ENCODE measurements around the gene TNFRSF4. TPM values are rescaled to one million over a fixed set of nuclear protein-coding genes. Genes with fewer than 3 reads are reported as not detected.
A peak's percentile ranks its signal among the peaks of the same experiment; 100 is the strongest.
"Not testable (repeated sequence)": the region's sequence is repeated elsewhere in the genome, so short reads cannot be mapped to it uniquely, and the experiment has no call there.

Gene TNFRSF4
- total RNA-seq, 6 experiments from 2014 or later = 0.17 TPM; not detected in 5

DNA sequence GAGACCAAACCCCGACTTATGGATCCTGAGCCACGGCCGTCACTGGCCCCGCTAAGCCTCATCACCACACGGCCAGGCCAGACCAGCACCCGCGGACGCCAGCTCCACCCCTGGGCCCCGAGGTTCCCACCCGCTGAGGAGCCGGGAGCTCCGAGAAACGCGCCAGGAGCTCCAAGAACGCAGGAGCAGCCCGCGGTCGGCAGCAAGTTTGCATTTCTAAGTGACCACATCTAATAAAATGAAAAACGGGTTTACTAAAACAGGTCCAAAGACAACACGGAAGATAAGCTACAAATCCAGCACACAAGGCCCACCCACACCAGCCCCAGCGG lies 40.7 kb upstream of the TNFRSF4 start:
- Mint-ChIP-seq H3K4me1 (ENCODE audit: low read depth) (peaks cover 6% of the 10 kb centered on the region; the same call in 1 of the 2 replicates), H3K4me3 (no peak overlapping the region), H3K36me3 (ENCODE audit: low read depth) (peaks cover 28% of the 10 kb centered on the region), H3K27me3 (ENCODE audit: insufficient read depth) (peaks cover 2% of the 10 kb centered on the region), H3K9me3 (no peaks in the 10 kb centered on the region), H3K27ac (no peak overlapping the region)
- no peak for DNase-seq
- no peak for TF ChIP-seq CTCF (IDR thresholded peaks at IDR 0.05)

GRCh38 chr1:1253972-1254666 lies 40.2 kb upstream of the TNFRSF4 start:
- Mint-ChIP-seq H3K4me1 (ENCODE audit: low read depth) (0 out of 2 replicates have a peak, but pooled peaks cover 5% of the 10 kb centered on the region), H3K27me3 (ENCODE audit: insufficient read depth) (peaks cover 2% of the 10 kb centered on the region), H3K27ac (no peak overlapping the region), H3K9me3 (no peaks in the 10 kb centered on the region), H3K36me3 (ENCODE audit: low read depth) (peaks cover 25% of the 10 kb centered on the region), H3K4me3 (no peak overlapping the region)
- no peak for TF ChIP-seq CTCF (IDR thresholded peaks at IDR 0.05)
- no peak for DNase-seq

- peaks cover 25% of the 10 kb centered on the region for H3K36me3 Mint-ChIP-seq (ENCODE audit: low read depth)
- DNase-seq = no peak
- no peak overlapping the region for H3K27ac Mint-ChIP-seq
- TF ChIP-seq CTCF (IDR thresholded peaks at IDR 0.05) = no peak
- H3K27me3 Mint-ChIP-seq (ENCODE audit: insufficient read depth) = peaks cover 2% of the 10 kb centered on the region
- no peak overlapping the region for H3K4me3 Mint-ChIP-seq
- H3K4me1 Mint-ChIP-seq (ENCODE audit: low read depth) = 0 out of 2 replicates have a peak, but pooled peaks cover under 1% of the 10 kb centered on the region
- H3K9me3 Mint-ChIP-seq = no peaks in the 10 kb centered on the region
These were observed 39.4 kb upstream of the TNFRSF4 start for GRCh38 chr1:1253314-1253713.

DNA sequence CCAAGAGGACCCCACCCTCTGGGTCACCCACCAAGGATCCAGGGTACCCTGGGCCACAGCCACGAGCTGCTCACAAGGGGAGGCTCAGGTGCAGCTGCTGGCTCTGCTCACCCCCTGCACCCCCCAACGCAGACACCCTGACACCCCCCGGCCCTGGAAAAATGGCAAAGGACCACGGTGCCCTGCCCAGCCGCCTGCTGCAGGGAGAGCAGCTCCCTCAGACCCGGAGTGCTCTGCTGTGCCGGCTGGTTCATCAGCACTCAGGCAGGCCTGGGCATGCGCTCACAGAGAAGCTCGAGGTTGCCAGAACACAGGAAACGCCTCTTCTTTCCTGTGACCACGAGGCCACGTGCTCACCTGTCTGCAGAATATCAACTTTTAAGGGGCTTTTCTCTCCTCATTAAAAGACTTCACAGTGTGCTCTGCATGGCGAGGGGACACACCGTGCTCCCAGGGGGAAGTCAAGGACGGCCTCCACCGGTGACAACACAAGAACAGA lies 36.9 kb upstream of the TNFRSF4 start:
- peak overlapping the region; percentile 58; the same call in 1 of the 2 replicates for H3K27ac Mint-ChIP-seq
- no peaks in the 10 kb centered on the region for H3K4me1 Mint-ChIP-seq (ENCODE audit: low read depth)
- no peaks in the 10 kb centered on the region for H3K9me3 Mint-ChIP-seq
- H3K27me3 Mint-ChIP-seq (ENCODE audit: insufficient read depth) = peaks cover 2% of the 10 kb centered on the region
- no peak for DNase-seq
- peaks cover 20% of the 10 kb centered on the region for H3K36me3 Mint-ChIP-seq (ENCODE audit: low read depth)
- H3K4me3 Mint-ChIP-seq = no peak overlapping the region
- TF ChIP-seq CTCF (IDR thresholded peaks at IDR 0.05) = no peak

- not testable (repeated sequence) for H3K27me3 Mint-ChIP-seq (ENCODE audit: insufficient read depth); H3K36me3 Mint-ChIP-seq (ENCODE audit: low read depth)
These were observed 34.3 kb upstream of the TNFRSF4 start for GRCh38 chr1:1248009-1248913.

More at GRCh38 chr1:1248009-1248913, 34.3 kb upstream of the TNFRSF4 start:
- not testable (repeated sequence) for H3K27ac Mint-ChIP-seq; DNase-seq; H3K4me1 Mint-ChIP-seq (ENCODE audit: low read depth); H3K9me3 Mint-ChIP-seq; H3K4me3 Mint-ChIP-seq
